Stomach (tissue), 9 donors: Measurements from ENCODE around the gene PEAK1. TPM values are rescaled to one million over a fixed set of nuclear protein-coding genes. Genes with fewer than 3 reads are reported as not detected.
A peak's percentile ranks its signal among the peaks of the same experiment; 100 is the strongest.

Source experiments
- DNase-seq, 2 donors: peaks; one replicate each; pipeline versions ENCODE4 v3.0.0 to v3.0.0-alpha.2; 2013 to 2019
- H3K27ac ChIP-seq, 5 donors: fragments of 200-600 bp in 4 of 5; sonication (generic) in 4 of 5; one replicate each; pipeline ENCODE4 v1.5.1; 2013 to 2019; ENCODE audit warnings: mild to moderate bottlenecking in 1 of 5, moderate library complexity in 1 of 5
- H3K27me3 ChIP-seq, 3 donors: fragments of 200-600 bp; sonication (generic); one replicate each; pipeline ENCODE4 v1.5.1; 2017 to 2019; ENCODE audit warnings: mixed run types in 1 of 3
- H3K36me3 ChIP-seq, 4 donors: fragments of 200-600 bp; sonication (generic); 1 replicate in 3 of 4; 2 replicates in 1 of 4; pipeline ENCODE4 v1.5.1; 2016 to 2019
- H3K4me1 ChIP-seq, 4 donors: fragments of 200-600 bp; sonication (generic); one replicate each; pipeline ENCODE4 v1.5.1; 2016 to 2019
- H3K4me3 ChIP-seq, 4 donors: fragments of 200-600 bp; sonication (generic) in 3 of 4; one replicate each; pipeline ENCODE4 v1.5.1; 2016 to 2019; ENCODE audit warnings: mild to moderate bottlenecking in 1 of 4
- H3K9me3 ChIP-seq, 4 donors: fragments of 200-600 bp; sonication (generic); one replicate each; pipeline ENCODE4 v1.5.1; 2016 to 2019
- EP300 ChIP-seq: sonication (generic); formaldehyde crosslinking; IDR thresholded peaks from one replicate; pipeline ENCODE4 v1.6.1; 2017; ENCODE audit warnings: antibody characterized with exemption
- POLR2A ChIP-seq, 4 donors: fragments of 450-650 bp; IDR thresholded peaks; one replicate each; pipeline ENCODE4 v1.6.1; 2016; ENCODE audit warnings: antibody characterized with exemption in 4 of 4, control low read depth in 2 of 4, mild to moderate bottlenecking in 1 of 4, moderate library complexity in 1 of 4
- POLR2AphosphoS5 ChIP-seq, 3 donors: sonication (generic); formaldehyde crosslinking; IDR thresholded peaks; one replicate each; pipeline ENCODE4 v1.6.1; 2016; ENCODE audit warnings: antibody characterized with exemption in 3 of 3
- WGBS, 5 donors: extraction: QIAGEN DNeasy Blood & Tissue Kit in 3 of 5; methylation state at CpG; one replicate each; pipeline versions ENCODE4 v1.1.5 to v1.1.7; 2013 to 2018; 5-methylcytosine and 5-hydroxymethylcytosine counted together
- intact Hi-C: fragments of 100-400 bp; cut with DNase I; formaldehyde crosslinking; loops from one replicate; pipeline ENCODE4 v1.15.1; 2023; ENCODE audit warnings: low total_unique reads
- polyA plus RNA-seq, 3 donors: library from polyadenylated mRNA; stranded (reverse); fragments of 200-250 nt; gene quantifications; one replicate each; pipeline ENCODE4 v1.2.3, GENCODE V29; 2013
- total RNA-seq, 5 donors: library from RNA; depleted of rRNA; stranded (reverse); fragments of >200 nt; gene quantifications; one replicate each; pipeline versions ENCODE4 v1.1.0 to v1.2.3, GENCODE V29; 2014 to 2016
- TF ChIP-seq, protein P1 (sequence below), 7 experiments: fragments of 450-650 bp in 4 of 7; fragments of 200-600 bp in 3 of 7; sonication (generic) in 3 of 7; IDR thresholded peaks; one replicate each; pipeline ENCODE4 v1.5.1; 2016 to 2019; ENCODE audit warnings: antibody characterized with exemption in 7 of 7, control low read depth in 2 of 7, mild to moderate bottlenecking in 1 of 7
- donor health status: healthy with polysubstance abuse.
- donor health status: Bipolar disorder and iron deficiency.
- donor health status: healthy.

Gene PEAK1
- total and polyA plus RNA-seq, 8 donors: 1.7 to 72.5 (median 19.4) TPM

- peak in 1 of 2 donors; percentile 23 for DNase-seq
- no peak overlapping the region for H3K27ac ChIP-seq
- no peaks in the 10 kb centered on the region for H3K27me3 ChIP-seq
- no peaks in the 10 kb centered on the region for H3K36me3 ChIP-seq
- no peaks in the 10 kb centered on the region for H3K9me3 ChIP-seq
- no peak overlapping the region for H3K4me3 ChIP-seq
- WGBS, 5 donors: 64 to 80% (median 79%) methylated on average over 4 of the region's 4 CpGs
- TF ChIP-seq, protein P1, sequence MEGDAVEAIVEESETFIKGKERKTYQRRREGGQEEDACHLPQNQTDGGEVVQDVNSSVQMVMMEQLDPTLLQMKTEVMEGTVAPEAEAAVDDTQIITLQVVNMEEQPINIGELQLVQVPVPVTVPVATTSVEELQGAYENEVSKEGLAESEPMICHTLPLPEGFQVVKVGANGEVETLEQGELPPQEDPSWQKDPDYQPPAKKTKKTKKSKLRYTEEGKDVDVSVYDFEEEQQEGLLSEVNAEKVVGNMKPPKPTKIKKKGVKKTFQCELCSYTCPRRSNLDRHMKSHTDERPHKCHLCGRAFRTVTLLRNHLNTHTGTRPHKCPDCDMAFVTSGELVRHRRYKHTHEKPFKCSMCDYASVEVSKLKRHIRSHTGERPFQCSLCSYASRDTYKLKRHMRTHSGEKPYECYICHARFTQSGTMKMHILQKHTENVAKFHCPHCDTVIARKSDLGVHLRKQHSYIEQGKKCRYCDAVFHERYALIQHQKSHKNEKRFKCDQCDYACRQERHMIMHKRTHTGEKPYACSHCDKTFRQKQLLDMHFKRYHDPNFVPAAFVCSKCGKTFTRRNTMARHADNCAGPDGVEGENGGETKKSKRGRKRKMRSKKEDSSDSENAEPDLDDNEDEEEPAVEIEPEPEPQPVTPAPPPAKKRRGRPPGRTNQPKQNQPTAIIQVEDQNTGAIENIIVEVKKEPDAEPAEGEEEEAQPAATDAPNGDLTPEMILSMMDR (IDR thresholded peaks at IDR 0.05): no peak
- TF ChIP-seq EP300 (no peak), POLR2AphosphoS5 (IDR thresholded peaks at IDR 0.05) (no peak), POLR2A (IDR thresholded peaks at IDR 0.05) (no peak)
- intact Hi-C loops: no loop called here
- no peaks in the 10 kb centered on the region for H3K4me1 ChIP-seq
Measured at GRCh38 chr15:77335298-77335697, 84.6 kb downstream of the PEAK1 start.

GRCh38 chr15:77333166-77333565, 86.7 kb downstream of the PEAK1 start:
- intact Hi-C loops: no loop called here

GRCh38 chr15:77329202-77329601, 90.7 kb downstream of the PEAK1 start:
- 68 to 77% (median 73%) methylated on average over 1 of the region's 1 CpG for WGBS, 5 donors
- H3K9me3 ChIP-seq: no peaks in the 10 kb centered on the region
- TF ChIP-seq POLR2AphosphoS5 (IDR thresholded peaks at IDR 0.05): no peak
- DNase-seq: no peak
- no peak overlapping the region for H3K4me3 ChIP-seq
- intact Hi-C loops: no loop called here
- H3K36me3 ChIP-seq: no peaks in the 10 kb centered on the region
- no peak overlapping the region for H3K27ac ChIP-seq
- peaks cover 0 to 17% (median 10%) of the 10 kb centered on the region in 4 donors for H3K4me1 ChIP-seq
- H3K27me3 ChIP-seq: no peaks in the 10 kb centered on the region

More at GRCh38 chr15:77333166-77333565, 86.7 kb downstream of the PEAK1 start:
- Histone ChIP-seq H3K4me3 (no peak overlapping the region), H3K27me3 (no peaks in the 10 kb centered on the region), H3K27ac (no peak overlapping the region), H3K9me3 (no peaks in the 10 kb centered on the region), H3K4me1 (peaks cover 0 to 9% (median under 1%) of the 10 kb centered on the region in 4 donors), H3K36me3 (no peaks in the 10 kb centered on the region)
- TF ChIP-seq, protein P1 (IDR thresholded peaks at IDR 0.05): no peak
- TF ChIP-seq POLR2A (IDR thresholded peaks at IDR 0.05) (no peak), EP300 (no peak), POLR2AphosphoS5 (IDR thresholded peaks at IDR 0.05) (no peak)
- 67 to 87% (median 79%) methylated on average over 2 of the region's 2 CpGs for WGBS, 5 donors
- no peak for DNase-seq

DNA sequence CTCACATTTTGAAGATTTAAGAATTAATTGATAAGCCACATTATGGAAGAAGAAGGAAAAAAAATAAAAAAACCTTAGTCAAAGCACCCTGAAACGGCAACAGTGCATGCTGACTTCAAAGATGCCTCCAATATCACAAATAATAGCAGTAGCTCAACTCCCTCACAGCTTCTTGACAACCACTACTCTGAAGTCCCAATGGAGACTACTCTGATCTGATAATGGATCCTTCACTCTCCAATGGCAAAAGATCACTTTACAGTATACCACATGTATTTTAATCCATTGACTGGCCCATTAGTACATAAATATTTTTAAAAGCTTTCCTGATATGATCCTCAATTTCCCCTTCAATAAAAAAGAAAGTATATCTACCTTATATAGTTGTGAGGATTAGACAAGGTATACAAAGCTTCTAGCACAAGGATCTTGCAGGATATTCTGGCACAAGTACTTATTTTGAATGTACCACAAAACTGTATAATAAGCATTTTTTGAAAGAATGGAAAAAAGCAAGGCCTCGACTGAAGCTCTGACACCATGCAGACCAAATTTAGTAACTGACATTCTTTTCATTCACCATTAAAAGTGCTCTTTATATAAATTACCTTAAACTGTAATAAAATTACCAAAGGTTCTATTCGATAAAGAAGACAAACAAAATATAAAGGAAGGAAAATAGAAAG, 91.9 kb downstream of the PEAK1 start:
- H3K4me1 ChIP-seq: peaks cover 0 to 17% (median 10%) of the 10 kb centered on the region in 4 donors
- DNase-seq: no peak
- H3K4me3 ChIP-seq: no peak overlapping the region
- WGBS, 5 donors: 78 to 88% (median 85%) methylated on average over 3 of the region's 3 CpGs
- intact Hi-C loops: no loop called here
- no peaks in the 10 kb centered on the region for H3K27me3 ChIP-seq
- TF ChIP-seq, protein P1 (IDR thresholded peaks at IDR 0.05): no peak
- TF ChIP-seq POLR2A (IDR thresholded peaks at IDR 0.05) (no peak), POLR2AphosphoS5 (IDR thresholded peaks at IDR 0.05) (no peak), EP300 (no peak)
- no peaks in the 10 kb centered on the region for H3K36me3 ChIP-seq
- no peak overlapping the region for H3K27ac ChIP-seq
- H3K9me3 ChIP-seq: no peaks in the 10 kb centered on the region

DNA sequence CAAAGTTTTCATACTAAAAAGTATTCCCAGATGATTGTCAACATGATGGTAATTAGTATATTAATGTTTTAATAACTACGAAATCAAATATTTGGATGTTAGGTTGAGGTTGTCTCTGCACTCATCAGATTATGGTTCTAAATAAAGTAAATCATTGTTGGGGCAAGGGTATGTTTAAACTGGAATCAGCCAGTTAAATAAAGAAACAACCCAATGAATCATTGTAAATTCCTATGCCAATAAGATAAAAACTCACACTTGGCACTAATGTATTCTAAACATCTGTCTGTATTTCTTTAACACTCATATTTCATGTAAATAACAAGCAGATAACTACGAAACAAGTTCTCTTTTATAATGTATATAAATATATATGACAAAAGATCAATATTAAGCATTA, 92.7 kb downstream of the PEAK1 start:
- Histone ChIP-seq H3K36me3 (no peaks in the 10 kb centered on the region), H3K27me3 (no peaks in the 10 kb centered on the region), H3K4me1 (peaks cover 0 to 17% (median 10%) of the 10 kb centered on the region in 4 donors), H3K4me3 (no peak overlapping the region), H3K27ac (no peak overlapping the region), H3K9me3 (no peaks in the 10 kb centered on the region)
- TF ChIP-seq, protein P1 (IDR thresholded peaks at IDR 0.05): no peak
- TF ChIP-seq POLR2AphosphoS5 (IDR thresholded peaks at IDR 0.05) (no peak), EP300 (no peak), POLR2A (IDR thresholded peaks at IDR 0.05) (no peak)
- intact Hi-C loops: no loop called here
- no peak for DNase-seq
- WGBS, 5 donors: 43 to 57% (median 50%) methylated on average over 2 of the region's 2 CpGs
